ENCODE measurements around the gene MCTP2. TPM values are rescaled to one million over a fixed set of nuclear protein-coding genes. Genes with fewer than 3 reads are reported as not detected.
"Not testable (repeated sequence)": the region's sequence is repeated elsewhere in the genome, so short reads cannot be mapped to it uniquely, and the experiment has no call there.

MCTP2 gene
- total RNA-seq, 1 experiment from 2014 or later, result 0.19 TPM

DNA sequence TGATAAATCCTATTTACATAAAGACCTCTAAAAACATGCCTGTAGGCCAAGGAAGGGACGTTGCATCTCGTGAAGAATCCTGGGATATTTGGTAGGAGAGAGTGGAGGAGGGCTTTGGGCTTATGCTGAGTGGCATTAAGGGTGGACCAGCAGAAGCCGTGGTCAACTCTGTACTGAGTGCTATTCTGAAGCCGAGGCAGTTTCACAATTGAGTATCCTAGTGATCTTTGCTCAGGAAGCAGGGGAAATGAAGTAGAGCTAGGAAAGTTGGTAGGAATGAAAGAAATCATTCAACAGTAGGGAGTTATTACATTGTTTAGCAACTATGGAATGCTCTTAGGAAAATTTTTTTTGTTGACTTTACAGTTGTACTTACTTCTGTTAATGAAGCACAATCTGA lies 24.2 kb downstream of the MCTP2 start:
- H3K9me3 ChIP-seq (ENCODE audit: low read depth, low read length, poor library complexity, severe bottlenecking), result no peaks in the 10 kb centered on the region
- DNase-seq (ENCODE audit: low spot score), result no peak
- H3K4me1 ChIP-seq (ENCODE audit: insufficient read depth, low read length, poor library complexity, severe bottlenecking), result no peaks in the 10 kb centered on the region
- TF ChIP-seq CTCF (conservative IDR thresholded peaks at IDR 0.05; ENCODE audit: low read depth, low read length), result no peak
- no peak for TF ChIP-seq EZH2 (IDR thresholded peaks at IDR 0.05; ENCODE audit: borderline replicate concordance, low read depth, low read length, poor library complexity, severe bottlenecking)
- no peak overlapping the region for H3K27ac ChIP-seq (ENCODE audit: low read depth, low read length, poor library complexity, severe bottlenecking)
- intact Hi-C loops (cut with micrococcal nuclease; ENCODE audit: unreplicated experiment), result no loop called here
- CTCF ChIA-PET, result no interaction called here
- no TSS peak for BruUV-seq (replicated peaks)
- no peaks in the 10 kb centered on the region for H3K36me3 ChIP-seq (ENCODE audit: insufficient read depth, low read length, poor library complexity, severe bottlenecking)
- POLR2A ChIA-PET (ENCODE audit: low non-redundant PET), result no interaction called here
- H3K27me3 ChIP-seq (replicated peaks; ENCODE audit: insufficient read depth, low read depth, low read length, poor library complexity), result no peaks in the 10 kb centered on the region
- no peak overlapping the region for H3K4me3 ChIP-seq (ENCODE audit: low read depth, low read length, poor library complexity, severe bottlenecking)

- H3K9me3 ChIP-seq (ENCODE audit: low read depth, low read length, poor library complexity, severe bottlenecking), result no peaks in the 10 kb centered on the region
- ChIA-PET POLR2A (ENCODE audit: low non-redundant PET) (no interaction called here), CTCF (no interaction called here)
- BruUV-seq (replicated peaks), result no TSS peak
- intact Hi-C loops (cut with micrococcal nuclease; ENCODE audit: unreplicated experiment), result no loop called here
- DNase-seq (ENCODE audit: low spot score), result no peak
- H3K4me3 ChIP-seq (ENCODE audit: low read depth, low read length, poor library complexity, severe bottlenecking), result no peak overlapping the region
- H3K27ac ChIP-seq (ENCODE audit: low read depth, low read length, poor library complexity, severe bottlenecking), result no peak overlapping the region
- no peaks in the 10 kb centered on the region for H3K27me3 ChIP-seq (replicated peaks; ENCODE audit: insufficient read depth, low read depth, low read length, poor library complexity)
- no peaks in the 10 kb centered on the region for H3K4me1 ChIP-seq (ENCODE audit: insufficient read depth, low read length, poor library complexity, severe bottlenecking)
- H3K36me3 ChIP-seq (ENCODE audit: insufficient read depth, low read length, poor library complexity, severe bottlenecking), result no peaks in the 10 kb centered on the region
- TF ChIP-seq CTCF (conservative IDR thresholded peaks at IDR 0.05; ENCODE audit: low read depth, low read length) (no peak), EZH2 (IDR thresholded peaks at IDR 0.05; ENCODE audit: borderline replicate concordance, low read depth, low read length, poor library complexity, severe bottlenecking) (no peak)
Measured at GRCh38 chr15:94256511-94256910, 25.1 kb downstream of the MCTP2 start.

DNA sequence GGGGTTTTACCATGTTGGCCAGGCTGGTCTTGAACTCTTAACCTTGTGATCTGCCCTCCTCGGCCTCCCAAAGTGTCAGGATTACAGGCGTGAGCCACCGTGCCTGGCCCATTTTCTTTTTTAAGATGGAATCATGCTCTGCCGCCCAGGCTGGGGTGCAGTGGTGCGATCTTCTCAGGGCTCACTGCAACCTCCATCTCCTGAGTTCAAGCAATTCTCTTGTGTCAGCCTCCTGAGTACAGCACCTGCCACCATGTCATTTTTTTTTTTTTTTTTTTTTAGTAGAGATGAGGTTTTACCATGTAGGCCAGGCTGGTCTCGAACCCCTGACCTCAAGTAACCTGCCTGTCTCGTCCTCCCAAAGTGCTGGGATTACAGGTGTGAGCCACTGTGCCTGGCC lies 26.4 kb downstream of the MCTP2 start:
- H3K9me3 ChIP-seq (ENCODE audit: low read depth, low read length, poor library complexity, severe bottlenecking); H3K4me3 ChIP-seq (ENCODE audit: low read depth, low read length, poor library complexity, severe bottlenecking); CTCF ChIA-PET; H3K27me3 ChIP-seq (replicated peaks; ENCODE audit: insufficient read depth, low read depth, low read length, poor library complexity); POLR2A ChIA-PET (ENCODE audit: low non-redundant PET); BruUV-seq (replicated peaks); H3K36me3 ChIP-seq (ENCODE audit: insufficient read depth, low read length, poor library complexity, severe bottlenecking); H3K4me1 ChIP-seq (ENCODE audit: insufficient read depth, low read length, poor library complexity, severe bottlenecking); H3K27ac ChIP-seq (ENCODE audit: low read depth, low read length, poor library complexity, severe bottlenecking); intact Hi-C loops (cut with micrococcal nuclease; ENCODE audit: unreplicated experiment); DNase-seq (ENCODE audit: low spot score): not testable (repeated sequence)

- Histone ChIP-seq H3K4me3 (ENCODE audit: low read depth, low read length, poor library complexity, severe bottlenecking) (no peak overlapping the region), H3K27ac (ENCODE audit: low read depth, low read length, poor library complexity, severe bottlenecking) (no peak overlapping the region), H3K9me3 (ENCODE audit: low read depth, low read length, poor library complexity, severe bottlenecking) (no peaks in the 10 kb centered on the region), H3K36me3 (ENCODE audit: insufficient read depth, low read length, poor library complexity, severe bottlenecking) (no peaks in the 10 kb centered on the region), H3K4me1 (ENCODE audit: insufficient read depth, low read length, poor library complexity, severe bottlenecking) (no peaks in the 10 kb centered on the region), H3K27me3 (replicated peaks; ENCODE audit: insufficient read depth, low read depth, low read length, poor library complexity) (no peaks in the 10 kb centered on the region)
- intact Hi-C loops (cut with micrococcal nuclease; ENCODE audit: unreplicated experiment), result no loop called here
- BruUV-seq (replicated peaks), result no TSS peak
- ChIA-PET CTCF (no interaction called here), POLR2A (ENCODE audit: low non-redundant PET) (no interaction called here)
- no peak for DNase-seq (ENCODE audit: low spot score)
- TF ChIP-seq CTCF (conservative IDR thresholded peaks at IDR 0.05; ENCODE audit: low read depth, low read length) (no peak), EZH2 (IDR thresholded peaks at IDR 0.05; ENCODE audit: borderline replicate concordance, low read depth, low read length, poor library complexity, severe bottlenecking) (no peak)
Measured at GRCh38 chr15:94258246-94258645, 26.9 kb downstream of the MCTP2 start.
